HG03520 (cell line): ENCODE data around the gene TSPAN4.

Source experiments
- ATAC-seq: cut with Tn5 transposase; IDR thresholded peaks from one replicate; pipeline ENCODE4 v1.9.1; 2021; ENCODE audit warnings: mild to moderate bottlenecking, moderate library complexity; ENCODE audit not compliant: unreplicated experiment

TSPAN4 gene

DNA sequence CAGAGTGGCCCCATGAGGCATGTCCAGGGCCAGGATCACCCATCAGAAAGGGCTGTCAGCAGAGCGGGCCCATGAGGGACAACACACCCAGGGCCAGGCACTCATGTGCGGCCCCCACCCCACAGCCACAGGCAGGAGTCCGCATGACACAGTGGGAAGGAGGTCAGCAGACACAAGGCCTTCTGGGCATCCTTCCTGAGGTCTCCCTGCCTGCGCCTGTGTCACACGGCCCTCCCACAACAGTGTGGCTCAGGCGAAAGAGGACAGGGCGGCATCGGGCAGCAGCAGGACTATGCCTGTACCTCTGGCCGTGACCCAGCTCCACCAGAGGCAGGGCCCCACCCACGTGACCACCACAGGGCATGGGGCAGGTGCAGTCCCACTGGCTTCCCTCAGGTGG, 40.9 kb downstream of the TSPAN4 start:
- ATAC-seq = no peak

- no peak for ATAC-seq
These were observed 42.0 kb downstream of the TSPAN4 start for GRCh38 chr11:884578-885070.

- ATAC-seq = no peak
These were observed 43.9 kb downstream of the TSPAN4 start for GRCh38 chr11:886568-886967.

GRCh38 chr11:887589-887988, 44.9 kb downstream of the TSPAN4 start:
- ATAC-seq = no peak

DNA sequence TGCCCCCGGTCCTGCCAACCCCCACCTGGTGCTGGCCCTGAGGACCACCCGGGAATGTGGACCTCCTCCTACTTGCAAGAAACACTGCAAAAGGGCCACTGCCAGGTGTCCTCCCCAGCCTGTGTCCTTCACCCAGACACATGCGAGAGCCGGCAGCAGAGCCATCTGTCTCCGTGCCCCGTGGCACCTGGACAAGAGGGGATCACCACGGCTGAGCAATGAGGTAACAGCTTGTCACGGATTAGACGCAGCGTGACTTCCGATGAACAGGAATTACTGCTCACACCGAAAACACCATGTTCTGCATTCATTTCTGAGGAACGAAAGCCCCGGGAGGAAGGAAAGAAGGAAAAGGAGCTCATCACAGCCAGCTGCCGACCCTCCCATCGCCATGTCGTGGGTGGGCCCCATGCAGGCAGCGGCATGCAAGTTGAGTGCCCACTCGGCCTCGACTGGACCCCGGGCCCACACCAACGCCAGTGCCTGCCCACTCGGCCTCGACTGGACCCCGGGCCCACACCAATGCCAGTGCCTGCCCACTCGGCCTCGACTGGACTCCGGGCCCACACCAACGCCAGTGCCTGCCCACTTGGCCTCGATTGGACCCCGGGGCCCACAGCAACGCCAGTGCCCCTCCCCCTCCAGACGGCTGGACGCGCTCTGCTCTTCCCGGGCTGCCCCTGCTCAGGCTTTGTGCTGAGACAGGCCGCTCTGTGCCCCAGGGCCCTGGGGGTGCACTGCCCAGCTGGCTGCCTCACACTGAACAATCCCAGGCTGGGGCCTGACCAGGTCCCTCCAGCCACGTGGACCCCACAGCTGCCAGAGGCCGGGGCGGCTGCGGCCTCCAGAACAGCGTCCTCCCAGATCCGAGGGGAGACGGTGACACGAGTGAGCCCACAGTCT, 45.9 kb downstream of the TSPAN4 start:
- ATAC-seq = no peak

- no peak for ATAC-seq
These were observed 46.6 kb downstream of the TSPAN4 start for GRCh38 chr11:889257-889656.

GRCh38 chr11:889687-890475, 47.2 kb downstream of the TSPAN4 start:
- ATAC-seq = no peak

DNA sequence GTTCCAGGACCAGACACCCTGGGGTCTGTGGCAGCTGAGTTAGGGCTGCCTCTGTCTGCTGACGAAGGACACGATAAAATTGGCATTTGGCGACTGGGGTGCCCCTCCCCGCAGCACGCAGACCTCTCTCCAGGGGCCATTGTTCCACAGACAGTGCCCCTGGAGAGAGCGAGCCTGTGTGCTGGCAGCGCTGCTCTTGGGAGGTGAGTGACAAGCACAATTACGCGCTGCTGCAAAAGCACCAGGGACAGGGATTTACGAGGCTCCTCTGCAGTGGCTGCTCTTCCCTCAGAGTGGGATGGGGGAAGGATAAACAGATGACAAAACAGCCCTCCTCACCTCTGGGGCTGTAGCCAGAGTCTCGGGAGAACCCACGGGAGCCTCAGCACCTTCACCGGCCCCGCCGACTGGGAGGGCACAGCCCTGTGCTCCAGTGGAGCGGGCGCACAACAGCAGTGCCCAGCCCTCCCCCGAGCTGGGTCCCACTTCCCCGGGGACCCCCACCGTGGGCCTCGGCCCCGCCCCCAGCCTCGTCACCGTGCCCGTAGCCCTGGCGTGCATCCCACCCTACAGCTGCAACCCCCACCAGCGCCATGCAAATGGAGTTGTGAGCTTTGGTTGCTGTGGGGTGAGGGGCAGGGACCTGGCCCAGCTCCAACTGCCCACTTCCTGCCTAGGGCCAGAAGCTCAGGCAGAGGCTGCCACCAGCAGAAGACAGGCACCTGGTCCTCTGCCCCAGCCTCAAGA, 48.3 kb downstream of the TSPAN4 start:
- no peak for ATAC-seq

DNA sequence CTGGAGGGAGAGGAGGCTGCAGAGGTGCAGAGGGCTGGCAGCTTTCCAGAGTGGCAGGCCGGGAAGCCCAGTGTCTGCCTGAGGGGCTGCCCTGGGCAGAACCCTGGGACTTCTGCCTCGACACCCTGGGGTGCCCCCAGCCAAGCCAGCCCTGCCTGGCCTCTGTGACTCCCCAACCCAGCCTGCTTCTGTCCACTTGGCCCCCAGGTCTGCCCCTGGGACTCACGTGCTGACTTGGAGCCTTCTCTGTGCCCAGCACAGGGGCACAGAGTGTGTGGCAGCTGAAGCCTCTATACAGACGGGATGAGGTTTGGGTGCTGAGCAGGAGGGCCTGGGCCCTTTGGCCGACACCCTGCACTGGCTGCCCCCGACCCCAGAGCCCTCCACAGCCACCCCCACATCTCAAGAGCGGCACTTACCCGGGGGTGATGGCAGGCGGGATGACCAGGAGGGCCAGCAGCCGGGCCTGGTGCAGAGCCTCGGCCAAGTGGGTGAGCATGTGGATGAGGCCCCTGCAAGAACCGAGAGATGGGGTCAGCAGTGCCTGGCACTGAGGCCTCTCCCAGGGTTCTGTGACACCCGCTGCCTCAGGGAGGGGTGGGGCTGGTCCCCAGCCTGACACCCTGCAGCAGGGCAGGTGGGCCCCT, 50.5 kb downstream of the TSPAN4 start:
- no peak for ATAC-seq

DNA sequence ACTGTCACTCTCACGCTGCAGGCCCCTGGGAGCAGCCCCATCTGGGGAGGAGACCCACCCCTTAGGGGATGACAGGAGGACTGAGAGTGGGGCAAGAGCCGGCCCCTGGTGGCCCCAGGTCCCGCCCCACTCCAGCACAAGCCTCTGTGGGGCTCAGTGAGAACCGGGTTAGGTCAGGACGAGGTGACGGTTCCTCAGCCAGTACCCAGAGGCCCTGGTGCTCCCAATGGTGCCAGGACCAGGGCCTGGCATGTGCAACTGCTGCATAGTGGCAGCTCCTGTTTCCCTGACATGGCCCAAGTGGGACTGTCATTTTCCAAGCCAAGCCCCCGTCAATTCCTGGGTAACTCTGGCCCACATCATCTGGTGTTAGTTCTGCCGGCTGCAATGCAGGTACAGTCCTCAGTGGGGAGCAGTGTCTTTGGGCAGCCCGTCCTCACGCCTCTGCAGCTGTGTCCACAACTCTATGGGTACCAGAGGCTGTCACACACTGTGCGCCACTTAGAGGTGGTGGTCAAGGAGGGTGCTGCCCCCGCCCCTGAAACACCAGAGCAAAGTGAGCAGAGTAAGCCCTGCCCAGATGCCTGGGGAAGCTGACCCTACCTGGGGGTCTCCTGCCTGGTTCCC, 52.0 kb downstream of the TSPAN4 start:
- no peak for ATAC-seq

DNA sequence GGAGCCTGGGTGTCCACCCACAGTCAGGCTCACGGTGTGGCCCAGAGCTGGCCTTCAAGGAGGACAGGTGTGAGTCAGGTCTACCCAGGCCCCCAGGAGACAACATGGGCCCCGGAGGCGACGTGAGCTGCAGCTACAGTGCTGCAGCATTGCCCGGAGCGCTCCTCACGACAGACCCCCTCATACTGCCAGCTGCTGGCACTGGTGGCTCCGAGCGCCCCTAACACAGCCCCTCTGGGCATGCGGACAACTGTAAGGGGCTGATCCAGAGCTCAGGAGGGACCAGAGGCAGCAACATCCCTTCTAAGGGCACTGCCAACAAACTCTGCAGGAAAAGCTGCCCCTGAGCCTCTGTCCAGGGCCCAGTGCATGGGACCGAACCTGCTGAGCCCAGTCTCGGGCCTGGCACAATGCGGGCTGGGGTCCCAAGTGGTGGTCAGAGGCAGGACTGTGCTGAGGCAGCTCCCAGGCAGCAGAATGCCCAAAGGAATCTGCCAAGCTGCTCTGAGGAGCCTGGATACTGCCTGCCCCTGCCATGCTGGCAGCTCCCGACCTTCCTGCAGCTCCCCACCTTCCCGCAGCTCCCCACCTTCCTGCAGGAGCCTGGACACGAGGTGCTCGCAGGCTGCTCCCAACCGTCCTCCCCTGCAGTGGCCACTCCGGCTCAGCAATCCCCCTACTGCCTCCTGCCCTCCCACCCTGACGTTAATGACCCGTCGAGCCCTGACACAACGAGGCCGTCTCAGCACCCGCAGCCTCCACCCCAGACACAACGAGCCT, 52.9 kb downstream of the TSPAN4 start:
- no peak for ATAC-seq

DNA sequence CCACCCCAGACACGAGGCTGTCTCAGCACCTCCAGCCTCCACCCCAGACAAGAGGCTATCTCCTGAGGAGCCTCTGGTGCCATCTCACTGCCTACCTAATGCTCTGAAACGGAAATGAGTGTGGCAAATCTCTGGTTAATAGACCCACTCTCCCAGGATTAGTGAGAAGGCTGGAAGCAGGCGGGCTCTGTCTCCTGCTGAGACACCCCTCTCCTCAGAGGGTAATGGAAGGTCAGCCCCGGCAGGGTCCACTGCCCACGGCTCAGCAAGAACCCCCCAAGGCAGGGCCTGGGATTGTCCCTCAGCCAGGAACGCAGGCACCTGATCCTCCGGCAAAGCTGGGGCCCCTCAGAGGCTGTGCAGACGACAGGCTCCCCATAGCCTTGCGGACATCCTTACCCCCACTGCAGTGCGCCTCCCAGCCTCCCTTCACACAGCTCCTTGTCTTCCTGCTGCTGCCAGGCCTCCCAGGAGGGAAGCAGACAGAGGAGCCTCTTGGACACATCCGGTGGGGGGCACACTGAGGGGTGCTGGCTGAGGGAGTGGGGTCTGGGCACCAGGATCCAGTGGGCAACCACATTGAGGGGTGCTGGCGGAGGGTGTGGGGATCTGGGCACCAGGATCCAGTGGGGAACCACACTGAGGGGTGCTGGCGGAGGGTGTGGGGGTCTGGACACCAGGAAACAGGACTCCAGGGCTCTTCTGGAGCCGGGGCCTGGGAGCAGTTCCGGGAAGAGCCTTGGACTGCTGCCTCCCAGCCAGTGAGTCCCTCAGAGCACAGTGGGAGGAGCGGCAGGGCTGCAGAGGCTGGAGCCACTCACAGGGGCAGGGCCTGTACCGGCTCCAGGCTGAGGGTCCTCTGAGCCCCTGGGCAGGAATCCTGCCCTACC, 54.8 kb downstream of the TSPAN4 start:
- ATAC-seq = no peak

DNA sequence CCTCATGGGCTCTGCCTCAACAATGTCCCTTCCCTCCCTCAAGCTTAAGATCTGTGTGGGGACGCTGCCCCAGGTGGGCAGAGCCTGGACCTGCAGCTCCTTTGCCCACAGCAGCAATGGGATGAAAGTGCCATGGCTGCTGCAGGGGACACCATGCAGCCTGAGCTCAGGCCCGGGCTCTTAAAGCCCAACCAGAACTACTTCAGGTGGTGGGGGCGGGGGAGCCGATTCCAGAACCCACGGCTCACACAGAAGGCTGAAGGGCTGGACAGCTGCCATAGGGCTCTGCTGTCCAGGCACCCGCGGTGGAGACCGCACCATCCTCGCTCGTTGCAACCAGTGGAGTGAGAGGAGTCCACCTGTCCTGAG, 55.5 kb downstream of the TSPAN4 start:
- ATAC-seq = no peak

- no peak for ATAC-seq
These were observed 56.0 kb downstream of the TSPAN4 start for GRCh38 chr11:898540-899190.

DNA sequence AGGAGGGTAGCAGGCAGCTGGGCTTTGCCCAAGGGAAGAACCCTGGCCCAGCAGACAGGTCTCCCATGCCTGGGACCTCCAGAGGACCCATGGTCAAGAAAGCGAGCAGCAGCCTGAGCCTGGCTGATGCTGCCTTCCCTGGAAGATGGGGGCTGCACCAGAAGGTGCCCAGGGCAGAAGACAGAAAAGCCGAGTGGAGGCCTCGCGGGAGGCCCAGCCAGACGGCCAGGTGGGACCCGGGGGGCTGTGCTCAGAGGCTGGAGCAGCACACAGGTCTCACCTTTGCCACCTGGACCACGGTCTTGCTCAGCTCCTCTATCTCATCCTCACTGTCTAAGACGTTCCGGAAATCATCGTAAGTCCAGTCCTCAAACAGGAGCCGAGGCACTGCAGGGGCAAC, 57.1 kb downstream of the TSPAN4 start:
- no peak for ATAC-seq

- no peak for ATAC-seq
These were observed 57.9 kb downstream of the TSPAN4 start for GRCh38 chr11:900545-900944.

DNA sequence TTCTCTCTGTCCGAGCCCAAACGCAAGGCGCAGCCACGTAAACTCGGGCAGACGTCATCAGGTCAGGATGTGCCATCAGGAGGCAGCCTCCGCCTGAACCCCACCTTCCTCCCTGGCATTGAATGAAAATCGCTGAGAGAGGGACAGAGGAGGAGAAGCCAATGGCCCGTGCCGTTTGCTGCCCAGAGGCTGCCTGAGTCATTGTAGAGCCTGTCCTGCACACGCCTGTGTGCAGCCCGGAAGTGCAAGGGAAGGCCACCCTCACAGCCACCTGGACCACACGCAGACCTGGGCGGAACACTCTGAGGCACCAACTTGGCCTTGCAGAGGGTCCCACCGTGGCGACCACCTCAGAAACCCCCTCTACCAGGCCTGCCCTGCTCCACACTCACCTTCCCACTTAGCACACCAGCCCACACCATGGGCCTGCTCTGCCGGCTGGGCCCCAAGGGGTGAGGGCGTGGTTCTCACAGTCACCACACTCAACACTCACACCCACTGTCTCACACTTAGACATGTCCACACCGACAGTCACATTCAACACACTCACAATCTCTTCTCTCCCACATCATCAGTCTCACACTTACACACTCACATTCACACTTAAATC, 58.9 kb downstream of the TSPAN4 start:
- ATAC-seq = no peak

- no peak for ATAC-seq
These were observed 61.7 kb downstream of the TSPAN4 start for GRCh38 chr11:904380-904779.
